ENCODE measurements around the gene SRGAP1.

The SRGAP1 gene

DNA sequence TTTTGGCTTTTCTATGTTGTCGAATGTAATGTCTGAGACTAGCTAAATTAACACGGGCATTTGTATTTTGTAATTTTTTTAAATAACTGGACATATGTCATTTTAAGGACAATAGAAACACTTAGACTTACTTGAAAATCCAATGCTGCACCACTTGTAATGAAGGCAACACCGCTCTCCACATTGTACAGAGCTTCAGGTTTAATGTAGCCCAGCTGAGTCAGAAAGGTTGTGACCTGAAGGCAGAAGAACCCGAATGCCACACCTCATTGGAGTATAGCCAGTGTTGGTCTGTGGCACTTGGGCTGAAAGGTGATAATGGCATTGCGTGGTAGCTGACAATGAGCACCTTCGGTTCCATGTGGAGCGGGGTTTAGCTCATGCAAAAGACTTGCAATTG, 298.3 kb downstream of the SRGAP1 start:
- H3K4me3 ChIP-seq (ENCODE audit: low read depth, low read length), result no peak overlapping the region
- no peak overlapping the region for H3K4me2 ChIP-seq (ENCODE audit: low read length)
- no peaks in the 10 kb centered on the region for H3K27me3 ChIP-seq (ENCODE audit: insufficient read depth, low read length)
- H4K91ac ChIP-seq (ENCODE audit: low read depth, low read length), result no peak overlapping the region
- no peaks in the 10 kb centered on the region for H3K9me3 ChIP-seq (ENCODE audit: insufficient read depth, low read depth, low read length)
- no peaks in the 10 kb centered on the region for H3K79me1 ChIP-seq (ENCODE audit: low read length)
- H4K8ac ChIP-seq (ENCODE audit: low read depth, low read length), result no peak overlapping the region
- H3K27ac ChIP-seq (ENCODE audit: low read depth, low read length), result no peak overlapping the region
- no peak overlapping the region for H2BK120ac ChIP-seq (ENCODE audit: insufficient read depth, low read length, poor library complexity)
- no peak overlapping the region for H4K12ac ChIP-seq (ENCODE audit: low read depth, low read length)
- H3K23ac ChIP-seq (ENCODE audit: low read length), result no peak overlapping the region
- H2AFZ ChIP-seq (ENCODE audit: insufficient read depth, low read length, poor library complexity), result no peak overlapping the region
- H3K18ac ChIP-seq (ENCODE audit: low read length), result no peak overlapping the region
- H3K9ac ChIP-seq (ENCODE audit: low read length), result no peak overlapping the region
- H2BK5ac ChIP-seq (ENCODE audit: low read depth, low read length, poor library complexity), result no peak overlapping the region
- H2AK5ac ChIP-seq (ENCODE audit: low read length), result no peak overlapping the region
- H3K36me3 ChIP-seq (ENCODE audit: control insufficient read depth in 1 of 2, insufficient read depth in 2 of 2, low read length in 2 of 2), result no peaks in the 10 kb centered on the region
- no peak overlapping the region for H3K4ac ChIP-seq (ENCODE audit: low read depth, low read length)
- H2BK12ac ChIP-seq (ENCODE audit: low read length), result no peak overlapping the region
- WGBS (ENCODE audit: extremely low coverage, insufficient coverage, insufficient read length), result no CpG with 5 or more reads among the region's 7 CpGs
- no peaks in the 10 kb centered on the region for H3K79me2 ChIP-seq (ENCODE audit: control insufficient read depth, insufficient read depth, low read length, poor library complexity)
- DNase-seq, result no peak
- no peaks in the 10 kb centered on the region for H3K4me1 ChIP-seq (ENCODE audit: control insufficient read depth in 1 of 2, insufficient read depth in 2 of 2, low read length in 2 of 2)
- H3K14ac ChIP-seq (ENCODE audit: low read length), result no peak overlapping the region

DNA sequence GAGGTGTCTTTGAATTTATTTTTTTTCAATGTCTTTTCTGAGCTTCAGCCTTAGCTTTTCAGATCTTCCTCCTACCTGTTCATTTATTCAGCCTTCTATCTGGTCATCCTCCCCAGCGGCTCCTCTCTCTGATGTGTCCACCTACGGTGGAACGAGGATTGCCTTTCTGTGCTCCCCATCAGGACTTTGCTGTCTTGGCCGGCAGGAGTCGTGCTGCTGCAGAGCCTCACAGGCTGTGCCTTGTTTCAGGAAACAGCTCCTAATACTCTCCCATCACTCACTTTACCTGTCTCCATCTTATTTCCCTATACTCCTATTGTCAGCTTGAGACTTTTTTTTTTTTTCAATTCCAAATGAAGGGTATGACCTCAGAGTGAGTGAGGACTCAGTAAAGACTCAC, 300.7 kb downstream of the SRGAP1 start:
- no peak for DNase-seq
- H2AFZ ChIP-seq (ENCODE audit: insufficient read depth, low read length, poor library complexity), result no peak overlapping the region
- H3K79me1 ChIP-seq (ENCODE audit: low read length), result no peaks in the 10 kb centered on the region
- H3K14ac ChIP-seq (ENCODE audit: low read length), result no peak overlapping the region
- H3K4me2 ChIP-seq (ENCODE audit: low read length), result no peak overlapping the region
- H3K36me3 ChIP-seq (ENCODE audit: control insufficient read depth in 1 of 2, insufficient read depth in 2 of 2, low read length in 2 of 2), result no peaks in the 10 kb centered on the region
- no peaks in the 10 kb centered on the region for H3K9me3 ChIP-seq (ENCODE audit: insufficient read depth, low read depth, low read length)
- no peak overlapping the region for H2BK5ac ChIP-seq (ENCODE audit: low read depth, low read length, poor library complexity)
- no peak overlapping the region for H3K4ac ChIP-seq (ENCODE audit: low read depth, low read length)
- H4K8ac ChIP-seq (ENCODE audit: low read depth, low read length), result no peak overlapping the region
- no peak overlapping the region for H3K18ac ChIP-seq (ENCODE audit: low read length)
- no peak overlapping the region for H3K9ac ChIP-seq (ENCODE audit: low read length)
- H2BK12ac ChIP-seq (ENCODE audit: low read length), result no peak overlapping the region
- no peak overlapping the region for H3K4me3 ChIP-seq (ENCODE audit: low read depth, low read length)
- H4K12ac ChIP-seq (ENCODE audit: low read depth, low read length), result no peak overlapping the region
- H3K27me3 ChIP-seq (ENCODE audit: insufficient read depth, low read length), result no peaks in the 10 kb centered on the region
- no peak overlapping the region for H4K91ac ChIP-seq (ENCODE audit: low read depth, low read length)
- no CpG with 5 or more reads among the region's 5 CpGs for WGBS (ENCODE audit: extremely low coverage, insufficient coverage, insufficient read length)
- H3K4me1 ChIP-seq (ENCODE audit: control insufficient read depth in 1 of 2, insufficient read depth in 2 of 2, low read length in 2 of 2), result no peaks in the 10 kb centered on the region
- H2BK120ac ChIP-seq (ENCODE audit: insufficient read depth, low read length, poor library complexity), result no peak overlapping the region
- H3K27ac ChIP-seq (ENCODE audit: low read depth, low read length), result no peak overlapping the region
- H3K23ac ChIP-seq (ENCODE audit: low read length), result peak overlapping the region; percentile 78
- no peak overlapping the region for H2AK5ac ChIP-seq (ENCODE audit: low read length)
- H3K79me2 ChIP-seq (ENCODE audit: control insufficient read depth, insufficient read depth, low read length, poor library complexity), result no peaks in the 10 kb centered on the region

DNA sequence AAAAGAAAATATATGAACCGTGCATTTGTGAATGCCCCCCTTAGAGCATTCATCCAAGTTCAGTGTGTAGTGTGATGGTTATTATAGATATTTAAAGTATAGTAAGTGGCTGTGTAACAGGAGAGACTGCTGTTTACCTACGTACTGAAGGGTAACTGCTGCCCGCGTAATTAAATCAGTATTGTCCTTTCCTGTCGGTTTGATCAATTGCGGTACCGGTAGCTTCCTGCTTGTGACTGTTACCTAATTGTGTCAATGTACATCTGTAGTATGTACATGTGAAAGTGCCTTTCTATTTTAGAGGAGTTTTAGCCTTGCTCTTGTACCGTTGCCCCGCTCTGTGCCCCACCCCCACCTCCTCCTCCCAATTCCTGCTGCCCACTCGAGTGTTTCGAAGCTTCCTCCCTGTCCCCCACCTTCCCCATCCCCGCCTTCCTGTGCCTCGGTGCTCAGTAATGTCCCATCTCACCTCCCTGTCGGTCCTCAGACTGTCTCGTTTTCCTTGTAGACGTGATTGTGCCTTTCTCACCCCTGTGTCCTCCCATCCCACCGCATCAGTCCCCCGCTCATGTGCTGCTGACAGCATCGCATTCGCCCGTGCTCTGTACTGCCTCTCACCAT, 302.6 kb downstream of the SRGAP1 start:
- Histone ChIP-seq H4K12ac (ENCODE audit: low read depth, low read length) (no peak overlapping the region), H3K4ac (ENCODE audit: low read depth, low read length) (no peak overlapping the region), H3K9me3 (ENCODE audit: insufficient read depth, low read depth, low read length) (no peaks in the 10 kb centered on the region), H3K14ac (ENCODE audit: low read length) (no peak overlapping the region), H2AK5ac (ENCODE audit: low read length) (no peak overlapping the region), H4K91ac (ENCODE audit: low read depth, low read length) (no peak overlapping the region), H3K79me1 (ENCODE audit: low read length) (no peaks in the 10 kb centered on the region), H2BK120ac (ENCODE audit: insufficient read depth, low read length, poor library complexity) (no peak overlapping the region), H3K18ac (ENCODE audit: low read length) (no peak overlapping the region), H3K79me2 (ENCODE audit: control insufficient read depth, insufficient read depth, low read length, poor library complexity) (no peaks in the 10 kb centered on the region), H3K27me3 (ENCODE audit: insufficient read depth, low read length) (no peaks in the 10 kb centered on the region), H3K36me3 (ENCODE audit: control insufficient read depth in 1 of 2, insufficient read depth in 2 of 2, low read length in 2 of 2) (no peaks in the 10 kb centered on the region), H2BK12ac (ENCODE audit: low read length) (no peak overlapping the region), H2AFZ (ENCODE audit: insufficient read depth, low read length, poor library complexity) (no peak overlapping the region), H3K23ac (ENCODE audit: low read length) (no peak overlapping the region), H4K8ac (ENCODE audit: low read depth, low read length) (no peak overlapping the region), H3K4me3 (ENCODE audit: low read depth, low read length) (no peak overlapping the region), H3K9ac (ENCODE audit: low read length) (no peak overlapping the region), H3K4me2 (ENCODE audit: low read length) (no peak overlapping the region), H3K4me1 (ENCODE audit: control insufficient read depth in 1 of 2, insufficient read depth in 2 of 2, low read length in 2 of 2) (no peaks in the 10 kb centered on the region), H2BK5ac (ENCODE audit: low read depth, low read length, poor library complexity) (no peak overlapping the region), H3K27ac (ENCODE audit: low read depth, low read length) (no peak overlapping the region)
- no peak for DNase-seq
- no CpG with 5 or more reads among the region's 21 CpGs for WGBS (ENCODE audit: extremely low coverage, insufficient coverage, insufficient read length)

DNA sequence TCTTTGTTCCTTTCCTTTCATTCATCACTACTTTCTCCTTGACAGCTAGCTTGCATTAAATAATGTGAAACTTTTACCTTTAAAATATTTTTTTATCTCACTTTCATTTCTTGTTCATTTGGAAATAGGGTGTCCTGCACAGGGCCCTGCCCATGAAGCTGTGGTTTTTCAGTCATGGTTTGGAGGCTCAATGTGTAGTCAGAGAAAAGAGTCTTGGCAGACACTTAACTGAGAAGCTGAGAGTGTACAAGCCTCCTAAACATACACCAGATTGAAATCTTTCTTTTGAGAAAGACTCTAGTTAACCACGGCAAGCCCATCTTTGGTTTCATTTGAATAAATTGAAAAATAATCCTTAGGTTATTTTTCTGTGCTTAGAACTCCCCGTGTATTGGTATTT, 303.4 kb downstream of the SRGAP1 start:
- Histone ChIP-seq H2AK5ac (ENCODE audit: low read length) (no peak overlapping the region), H4K8ac (ENCODE audit: low read depth, low read length) (no peak overlapping the region), H3K4me2 (ENCODE audit: low read length) (no peak overlapping the region), H3K23ac (ENCODE audit: low read length) (no peak overlapping the region), H3K27ac (ENCODE audit: low read depth, low read length) (no peak overlapping the region), H2AFZ (ENCODE audit: insufficient read depth, low read length, poor library complexity) (no peak overlapping the region), H2BK120ac (ENCODE audit: insufficient read depth, low read length, poor library complexity) (no peak overlapping the region), H2BK5ac (ENCODE audit: low read depth, low read length, poor library complexity) (no peak overlapping the region), H2BK12ac (ENCODE audit: low read length) (no peak overlapping the region), H4K12ac (ENCODE audit: low read depth, low read length) (no peak overlapping the region), H4K91ac (ENCODE audit: low read depth, low read length) (no peak overlapping the region), H3K4ac (ENCODE audit: low read depth, low read length) (no peak overlapping the region), H3K79me2 (ENCODE audit: control insufficient read depth, insufficient read depth, low read length, poor library complexity) (no peaks in the 10 kb centered on the region), H3K4me3 (ENCODE audit: low read depth, low read length) (no peak overlapping the region), H3K27me3 (ENCODE audit: insufficient read depth, low read length) (no peaks in the 10 kb centered on the region), H3K79me1 (ENCODE audit: low read length) (no peaks in the 10 kb centered on the region), H3K36me3 (ENCODE audit: control insufficient read depth in 1 of 2, insufficient read depth in 2 of 2, low read length in 2 of 2) (no peaks in the 10 kb centered on the region), H3K18ac (ENCODE audit: low read length) (no peak overlapping the region), H3K14ac (ENCODE audit: low read length) (no peak overlapping the region), H3K9me3 (ENCODE audit: insufficient read depth, low read depth, low read length) (no peaks in the 10 kb centered on the region), H3K4me1 (ENCODE audit: control insufficient read depth in 1 of 2, insufficient read depth in 2 of 2, low read length in 2 of 2) (no peaks in the 10 kb centered on the region), H3K9ac (ENCODE audit: low read length) (no peak overlapping the region)
- DNase-seq, result no peak
- WGBS (ENCODE audit: extremely low coverage, insufficient coverage, insufficient read length), result no CpG with 5 or more reads among the region's 2 CpGs
